Nephron (organoid): Measurements from ENCODE around the gene TRPM8.

Experiments
- H3K27ac Mint-ChIP-seq, 3 experiments: 2 replicates each; pipeline ENCODE4 v1.8.0; 2020; ENCODE audit warnings: mixed read lengths in 3 of 3, mild to moderate bottlenecking in 2 of 3, moderate library complexity in 1 of 3
- H3K27me3 Mint-ChIP-seq: 2 replicates; pipeline ENCODE4 v1.8.0; 2021; ENCODE audit warnings: low read depth, mild to moderate bottlenecking, moderate library complexity, mixed read lengths
- H3K36me3 Mint-ChIP-seq: 2 replicates; pipeline ENCODE4 v1.8.0; 2020; ENCODE audit warnings: low read depth, mixed read lengths
- H3K4me1 Mint-ChIP-seq: 2 replicates; pipeline ENCODE4 v1.8.0; 2020; ENCODE audit warnings: mixed read lengths
- H3K4me3 Mint-ChIP-seq, 3 experiments: 2 replicates each; pipeline ENCODE4 v1.8.0; 2020; ENCODE audit warnings: mild to moderate bottlenecking in 3 of 3, mixed read lengths in 3 of 3, moderate library complexity in 2 of 3
- H3K9me3 Mint-ChIP-seq: 2 replicates; pipeline ENCODE4 v1.8.0; 2020; ENCODE audit warnings: mixed read lengths
- TF ChIP-seq, protein P1 (sequence below), 3 experiments: fragments of 200-600 bp; sonication (generic); IDR thresholded peaks; one replicate each; pipeline ENCODE4 v1.5.0; 2021; ENCODE audit warnings: antibody characterized with exemption in 3 of 3; ENCODE audit not compliant: unreplicated experiment in 3 of 3

Gene TRPM8

DNA sequence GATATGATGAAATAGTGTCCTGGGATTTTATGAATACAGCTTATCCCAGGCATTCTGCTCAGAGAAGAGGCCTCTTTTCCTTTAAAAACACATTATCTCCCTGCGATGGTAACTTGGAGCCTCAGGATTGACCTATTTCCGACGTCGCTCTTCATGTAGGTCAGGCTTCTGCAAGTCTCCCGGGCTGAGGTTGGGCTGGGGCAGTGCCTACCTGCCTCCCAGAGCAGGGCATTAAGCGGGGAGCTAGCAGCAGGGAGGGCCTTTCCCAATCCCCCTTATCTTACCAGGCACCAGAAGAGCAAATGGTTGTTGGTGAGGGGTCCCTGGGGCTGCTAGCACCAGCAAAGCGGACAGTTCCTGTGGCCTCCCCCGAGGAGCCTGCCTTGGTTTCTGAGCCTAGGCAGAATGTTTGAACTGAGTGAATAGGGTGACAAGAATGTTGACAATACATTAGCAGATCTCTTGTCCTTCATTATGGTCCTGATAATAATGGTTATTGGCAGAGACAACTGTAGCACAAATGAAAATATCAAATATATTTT, 60.2 kb downstream of the TRPM8 start:
- H3K36me3 Mint-ChIP-seq: no peaks in the 10 kb centered on the region
- H3K27ac Mint-ChIP-seq: peak overlapping the region in 2 of 3 experiments; percentile 15 to 66
- peaks cover 23% of the 10 kb centered on the region for H3K4me1 Mint-ChIP-seq
- H3K27me3 Mint-ChIP-seq: peaks cover 11% of the 10 kb centered on the region
- no peaks in the 10 kb centered on the region for H3K9me3 Mint-ChIP-seq
- TF ChIP-seq, protein P1, sequence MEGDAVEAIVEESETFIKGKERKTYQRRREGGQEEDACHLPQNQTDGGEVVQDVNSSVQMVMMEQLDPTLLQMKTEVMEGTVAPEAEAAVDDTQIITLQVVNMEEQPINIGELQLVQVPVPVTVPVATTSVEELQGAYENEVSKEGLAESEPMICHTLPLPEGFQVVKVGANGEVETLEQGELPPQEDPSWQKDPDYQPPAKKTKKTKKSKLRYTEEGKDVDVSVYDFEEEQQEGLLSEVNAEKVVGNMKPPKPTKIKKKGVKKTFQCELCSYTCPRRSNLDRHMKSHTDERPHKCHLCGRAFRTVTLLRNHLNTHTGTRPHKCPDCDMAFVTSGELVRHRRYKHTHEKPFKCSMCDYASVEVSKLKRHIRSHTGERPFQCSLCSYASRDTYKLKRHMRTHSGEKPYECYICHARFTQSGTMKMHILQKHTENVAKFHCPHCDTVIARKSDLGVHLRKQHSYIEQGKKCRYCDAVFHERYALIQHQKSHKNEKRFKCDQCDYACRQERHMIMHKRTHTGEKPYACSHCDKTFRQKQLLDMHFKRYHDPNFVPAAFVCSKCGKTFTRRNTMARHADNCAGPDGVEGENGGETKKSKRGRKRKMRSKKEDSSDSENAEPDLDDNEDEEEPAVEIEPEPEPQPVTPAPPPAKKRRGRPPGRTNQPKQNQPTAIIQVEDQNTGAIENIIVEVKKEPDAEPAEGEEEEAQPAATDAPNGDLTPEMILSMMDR (IDR thresholded peaks at IDR 0.05; ENCODE audit: unreplicated experiment in 3 of 3): no peak
- no peak overlapping the region for H3K4me3 Mint-ChIP-seq

DNA sequence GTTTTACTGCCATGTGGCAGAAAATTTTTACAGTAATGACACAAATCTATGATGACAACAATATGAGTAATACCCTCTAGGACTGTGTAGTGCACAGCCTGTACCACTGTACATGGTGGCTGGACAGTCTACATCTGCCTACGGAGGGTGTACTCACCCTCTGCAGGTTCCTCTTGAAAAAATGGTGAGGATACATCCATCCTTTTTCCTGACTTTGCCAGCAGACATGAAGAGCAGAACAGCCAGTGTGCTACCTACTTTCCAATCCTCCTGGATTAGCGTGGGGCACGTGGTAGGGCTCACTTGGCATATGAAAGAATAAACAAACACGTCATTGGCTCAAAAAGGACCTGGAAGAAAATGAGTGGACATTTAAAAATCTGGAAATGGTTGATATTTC, 62.6 kb downstream of the TRPM8 start:
- peaks cover 25% of the 10 kb centered on the region for H3K27me3 Mint-ChIP-seq
- H3K36me3 Mint-ChIP-seq: no peaks in the 10 kb centered on the region
- no peaks in the 10 kb centered on the region for H3K9me3 Mint-ChIP-seq
- H3K27ac Mint-ChIP-seq: no peak overlapping the region
- peaks cover 19% of the 10 kb centered on the region for H3K4me1 Mint-ChIP-seq
- no peak overlapping the region for H3K4me3 Mint-ChIP-seq
- TF ChIP-seq, protein P1 (IDR thresholded peaks at IDR 0.05; ENCODE audit: unreplicated experiment in 3 of 3): no peak

DNA sequence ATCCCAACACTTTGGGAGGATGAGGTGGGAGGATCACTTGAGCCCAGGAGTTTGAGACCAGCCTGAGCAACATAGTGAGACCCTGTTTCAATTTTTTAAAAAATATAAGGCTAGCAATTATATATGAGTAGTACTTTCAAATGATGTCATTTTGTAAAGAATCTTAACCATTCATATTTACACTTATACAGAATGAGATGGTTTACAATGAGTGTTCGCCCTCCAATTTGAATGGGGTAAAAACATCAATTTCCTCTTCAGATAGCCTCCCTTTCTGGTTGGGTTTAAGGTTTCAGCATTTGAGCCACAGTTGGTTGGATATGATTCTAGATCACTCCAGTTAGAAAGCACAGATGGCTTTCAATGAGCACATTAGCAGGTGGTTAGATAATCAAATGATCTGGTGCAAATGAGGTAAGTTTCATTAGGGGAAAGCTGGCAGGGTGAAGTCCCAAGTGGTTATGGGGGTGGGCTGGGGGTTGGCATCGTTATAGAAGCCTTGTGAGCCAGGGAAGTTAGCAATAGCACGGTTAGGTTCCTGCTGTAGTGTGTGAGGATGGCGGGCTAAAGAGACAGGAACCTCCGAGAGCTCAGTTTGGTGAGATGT, 63.9 kb downstream of the TRPM8 start:
- TF ChIP-seq, protein P1 (IDR thresholded peaks at IDR 0.05; ENCODE audit: unreplicated experiment in 3 of 3): no peak
- no peak overlapping the region for H3K4me3 Mint-ChIP-seq
- peak overlapping the region; percentile 60 to 72 (median 67) for H3K27ac Mint-ChIP-seq
- H3K27me3 Mint-ChIP-seq: peaks cover 21% of the 10 kb centered on the region
- H3K4me1 Mint-ChIP-seq: peaks cover 18% of the 10 kb centered on the region
- H3K9me3 Mint-ChIP-seq: peaks cover 2% of the 10 kb centered on the region
- no peaks in the 10 kb centered on the region for H3K36me3 Mint-ChIP-seq

DNA sequence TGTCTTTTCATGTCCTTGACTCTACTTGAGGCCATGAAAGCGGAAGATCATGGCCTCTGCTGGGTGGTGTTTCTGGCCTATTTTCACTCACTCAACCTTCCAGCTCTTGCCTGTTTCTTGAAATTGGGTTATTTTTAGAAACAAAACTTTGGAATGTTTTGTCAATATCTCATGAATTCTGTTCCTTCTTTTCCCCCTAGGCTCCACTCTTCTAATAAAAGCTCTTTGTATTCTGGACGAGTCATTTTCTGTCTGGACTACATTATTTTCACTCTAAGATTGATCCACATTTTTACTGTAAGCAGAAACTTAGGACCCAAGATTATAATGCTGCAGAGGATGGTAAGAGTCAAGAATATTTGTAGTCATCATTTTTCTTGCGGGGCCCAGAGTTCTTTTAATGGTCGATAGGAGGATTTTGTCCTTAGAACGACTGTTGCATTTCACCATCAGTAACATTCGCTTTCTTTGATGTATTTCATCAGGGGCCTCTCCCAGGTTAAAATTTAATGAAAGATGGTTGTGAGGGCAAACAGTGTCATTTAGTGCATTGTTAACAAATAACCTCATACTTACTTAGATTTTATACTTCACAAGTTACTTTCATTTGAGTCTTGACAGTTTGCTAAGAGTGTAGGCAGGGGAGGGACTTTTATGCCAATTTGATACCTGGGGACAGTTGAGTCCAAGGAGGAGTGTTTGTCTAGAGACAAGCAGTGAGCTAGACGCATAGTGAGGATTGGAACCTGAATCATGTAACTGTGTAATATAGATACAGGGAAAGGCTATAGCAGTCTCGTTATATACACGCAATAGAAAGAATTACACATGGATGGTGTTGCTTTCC, 64.6 kb downstream of the TRPM8 start:
- H3K9me3 Mint-ChIP-seq: peaks cover 2% of the 10 kb centered on the region
- H3K27me3 Mint-ChIP-seq: peaks cover 21% of the 10 kb centered on the region
- H3K27ac Mint-ChIP-seq: peak overlapping the region; percentile 60 to 72 (median 67)
- H3K4me1 Mint-ChIP-seq: peaks cover 16% of the 10 kb centered on the region
- H3K36me3 Mint-ChIP-seq: no peaks in the 10 kb centered on the region
- TF ChIP-seq, protein P1 (IDR thresholded peaks at IDR 0.05; ENCODE audit: unreplicated experiment in 3 of 3): no peak
- H3K4me3 Mint-ChIP-seq: no peak overlapping the region

DNA sequence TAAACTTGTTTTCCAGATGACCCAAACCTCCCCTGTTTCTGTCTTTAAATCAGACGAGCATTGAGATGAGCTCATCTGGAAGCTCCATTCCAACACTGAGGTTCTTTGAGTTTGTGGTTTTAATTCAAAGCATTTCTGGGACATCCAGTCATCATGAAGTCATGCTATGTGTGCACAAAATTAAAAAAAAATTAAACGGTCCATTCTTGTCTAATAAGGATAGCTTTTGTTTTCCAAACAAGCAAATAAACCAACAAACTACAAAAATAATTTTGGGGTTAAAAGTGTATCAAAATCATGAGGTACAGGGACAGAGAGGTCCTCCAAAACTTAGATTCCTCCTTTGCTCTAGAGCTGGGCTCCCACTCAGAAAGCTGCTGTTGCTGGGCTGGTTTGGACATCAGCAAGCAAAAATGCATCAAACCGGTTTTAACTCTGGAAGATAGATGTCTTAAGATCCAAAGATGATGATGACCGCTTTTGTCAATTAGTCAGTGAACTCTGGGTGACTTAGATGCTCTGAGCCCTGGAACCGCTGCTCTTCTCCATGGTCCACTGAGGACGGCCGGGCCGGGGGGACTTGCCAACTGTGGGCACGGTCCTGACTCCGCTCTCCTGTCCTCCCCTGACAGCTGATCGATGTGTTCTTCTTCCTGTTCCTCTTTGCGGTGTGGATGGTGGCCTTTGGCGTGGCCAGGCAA, 65.4 kb downstream of the TRPM8 start:
- peak overlapping the region in 2 of 3 experiments; percentile 67 to 81 for H3K27ac Mint-ChIP-seq
- no peaks in the 10 kb centered on the region for H3K36me3 Mint-ChIP-seq
- peaks cover 2% of the 10 kb centered on the region for H3K9me3 Mint-ChIP-seq
- no peak overlapping the region for H3K4me3 Mint-ChIP-seq
- peaks cover 21% of the 10 kb centered on the region for H3K27me3 Mint-ChIP-seq
- H3K4me1 Mint-ChIP-seq: peaks cover 10% of the 10 kb centered on the region
- TF ChIP-seq, protein P1 (IDR thresholded peaks at IDR 0.05; ENCODE audit: unreplicated experiment in 3 of 3): no peak
